GM23338 (cell line): ENCODE data around the gene ZNF260. TPM values are rescaled to one million over a fixed set of nuclear protein-coding genes. Genes with fewer than 3 reads are reported as not detected.

Experiments
- ATAC-seq: fragments of 200-7000 bp; cut with Tn5 transposase; 3 replicates; pipeline ENCODE4 v1.9.1; 2020
- DNase-seq: peaks from one replicate; pipeline ENCODE4 v3.0.0-alpha.2; 2015; ENCODE audit warnings: low spot score
- H2AFZ ChIP-seq: fragments of 200-600 bp; sonication (generic); 2 replicates; pipeline ENCODE4 v1.8.0; 2016; ENCODE audit warnings: antibody characterized with exemption, mild to moderate bottlenecking, moderate library complexity
- H3F3A ChIP-seq: fragments of 200-600 bp; sonication (generic); replicated peaks from 2 replicates; pipeline ENCODE4 v1.8.0; 2017; ENCODE audit warnings: antibody characterized with exemption, mixed run types, low read depth
- H3K27ac ChIP-seq: fragments of 200-600 bp; sonication (generic); 2 replicates; pipeline ENCODE4 v1.6.1; 2016; ENCODE audit warnings: low read depth
- H3K27me3 ChIP-seq: fragments of 200-600 bp; sonication (generic); 2 replicates; pipeline ENCODE4 v1.8.0; 2016; ENCODE audit warnings: mild to moderate bottlenecking, mixed run types, moderate library complexity; ENCODE audit not compliant: insufficient read depth
- H3K36me3 ChIP-seq: fragments of 200-600 bp; sonication (generic); 2 replicates; pipeline ENCODE4 v1.8.0; 2016; ENCODE audit warnings: mild to moderate bottlenecking; ENCODE audit not compliant: insufficient read depth
- H3K4me1 ChIP-seq: fragments of 200-600 bp; sonication (generic); 2 replicates; pipeline ENCODE4 v1.8.0; 2016; ENCODE audit warnings: mild to moderate bottlenecking, moderate library complexity; ENCODE audit not compliant: insufficient read depth
- H3K4me2 ChIP-seq: fragments of 200-600 bp; sonication (generic); 2 replicates; pipeline ENCODE4 v1.7.1; 2017; ENCODE audit warnings: mixed run types
- H3K4me3 ChIP-seq: fragments of 200-600 bp; sonication (generic); 2 replicates; pipeline ENCODE4 v1.6.1; 2016; ENCODE audit warnings: mixed run types
- H3K79me2 ChIP-seq: fragments of 200-600 bp; sonication (generic); replicated peaks from 2 replicates; pipeline ENCODE4 v1.8.0; 2017; ENCODE audit warnings: mild to moderate bottlenecking; ENCODE audit not compliant: insufficient read depth
- H3K9me2 ChIP-seq: fragments of 200-600 bp; sonication (generic); 2 replicates; pipeline ENCODE4 v1.8.0; 2017; ENCODE audit not compliant: insufficient read depth
- H4K20me1 ChIP-seq: fragments of 200-600 bp; sonication (generic); replicated peaks from 2 replicates; pipeline ENCODE4 v1.8.0; 2017; ENCODE audit warnings: mild to moderate bottlenecking; ENCODE audit not compliant: insufficient read depth
- H3K27ac Mint-ChIP-seq: 2 replicates; pipeline ENCODE4 v1.8.0; 2020; ENCODE audit warnings: inconsistent platforms, mild to moderate bottlenecking, moderate library complexity, mixed read lengths
- H3K27me3 Mint-ChIP-seq: 3 replicates; pipeline ENCODE4 v1.8.0; 2022; ENCODE audit warnings: low read depth, mild to moderate bottlenecking, moderate library complexity, mixed read lengths, inconsistent platforms; ENCODE audit not compliant: insufficient read depth, poor library complexity
- H3K36me3 Mint-ChIP-seq: 3 replicates; pipeline ENCODE4 v1.8.0; 2021; ENCODE audit warnings: low read depth, mild to moderate bottlenecking, inconsistent platforms, moderate library complexity, mixed read lengths
- H3K4me1 Mint-ChIP-seq: 3 replicates; pipeline ENCODE4 v1.8.0; 2020; ENCODE audit warnings: mild to moderate bottlenecking, inconsistent platforms, mixed read lengths
- H3K4me3 Mint-ChIP-seq: 3 replicates; pipeline ENCODE4 v1.8.0; 2021; ENCODE audit warnings: moderate library complexity, mild to moderate bottlenecking, inconsistent platforms, mixed read lengths
- H3K9me3 Mint-ChIP-seq: 3 replicates; pipeline ENCODE4 v1.8.0; 2020; ENCODE audit warnings: moderate library complexity, mild to moderate bottlenecking, inconsistent platforms, mixed read lengths
- CREB1 ChIP-seq: fragments of 250-450 bp; sonication (Bioruptor Pico); IDR thresholded peaks from 2 replicates; pipeline ENCODE4 v1.5.0; 2020; ENCODE audit warnings: low read depth, mild to moderate bottlenecking, moderate library complexity
- JUNB ChIP-seq: IDR thresholded peaks from one replicate; pipeline ENCODE4 v1.6.1; 2016; ENCODE audit warnings: antibody characterized with exemption; ENCODE audit not compliant: unreplicated experiment
- NANOG ChIP-seq: IDR thresholded peaks from 2 replicates; pipeline ENCODE4 v1.6.1; 2016; ENCODE audit warnings: antibody characterized with exemption, borderline replicate concordance
- POLR2AphosphoS5 ChIP-seq: IDR thresholded peaks from 2 replicates; pipeline ENCODE4 v1.6.1; 2016; ENCODE audit warnings: antibody characterized with exemption, low read depth
- polyA plus RNA-seq: library from polyadenylated mRNA; unstranded; fragments of >200 nt; fragmentation: Nextera tagmentation; extraction: Ambion mirVana; gene quantifications from 2 replicates; pipeline ENCODE4 v1.2.1, GENCODE V29; 2016
- total RNA-seq: library from RNA; depleted of rRNA; stranded (reverse); fragments of >200 nt; shearing (Covaris generic); gene quantifications from 2 replicates; pipeline ENCODE4 v1.2.3, GENCODE V29; 2014
- TF ChIP-seq, protein P1 (sequence below): IDR thresholded peaks from 2 replicates; pipeline ENCODE4 v1.6.1; 2016; ENCODE audit warnings: antibody characterized with exemption
- TF ChIP-seq, protein P2 (sequence below): IDR thresholded peaks from one replicate; pipeline ENCODE4 v1.6.1; 2018; ENCODE audit warnings: antibody characterized with exemption; ENCODE audit not compliant: unreplicated experiment
- TF ChIP-seq, protein P3 (sequence below): fragments of 250-450 bp; sonication (Bioruptor Pico); IDR thresholded peaks from 2 replicates; pipeline ENCODE4 v1.5.0; 2020; ENCODE audit warnings: mild to moderate bottlenecking, moderate library complexity

Gene ZNF260
- total and polyA plus RNA-seq, 2 experiments from 2014 or later: 26.8 to 35.9 TPM

DNA sequence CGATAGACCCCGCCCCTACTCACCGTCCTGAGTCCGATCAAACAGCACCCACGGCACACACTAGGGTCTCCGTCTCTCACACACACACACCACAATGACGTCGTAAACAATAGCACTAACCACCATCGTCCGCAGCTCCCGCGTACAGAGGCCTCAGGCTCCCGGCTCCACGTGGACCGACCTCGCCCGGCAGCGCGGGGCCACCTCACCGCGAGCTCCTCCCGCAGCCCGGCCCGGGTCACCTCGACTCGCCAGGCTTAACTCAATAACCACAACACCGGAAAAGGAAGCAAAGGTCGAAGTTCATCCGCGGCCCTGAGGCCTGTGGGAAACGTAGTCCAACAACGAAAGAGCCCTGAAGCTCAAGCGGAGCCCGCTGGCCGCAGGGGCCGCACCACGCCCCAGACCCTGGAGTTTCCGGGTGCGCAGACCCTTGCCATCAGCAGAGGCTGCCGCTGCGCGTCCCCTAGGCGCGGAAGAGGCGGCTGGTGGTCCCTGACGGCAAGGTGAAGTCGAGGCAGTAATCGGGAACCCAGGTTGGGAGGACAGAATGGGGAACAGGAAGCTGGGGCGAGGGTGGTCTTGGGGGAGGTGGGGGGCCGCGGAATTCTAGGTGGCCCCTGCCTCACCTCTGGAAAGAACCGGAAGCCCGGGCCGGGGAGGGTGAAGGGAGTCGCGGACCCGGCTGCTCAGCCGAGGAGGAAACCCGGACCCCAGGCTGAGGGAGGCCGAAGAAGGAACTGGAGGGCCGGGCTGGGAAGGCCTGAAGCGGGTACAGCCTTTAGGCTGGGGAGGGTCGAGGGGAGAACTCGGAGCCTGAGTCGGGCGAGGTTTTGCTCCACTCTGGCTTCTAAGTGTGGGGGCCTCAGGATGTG lies 45.2 kb upstream of the ZNF260 start, which contains the start of gene ZNF529:
TSS of gene ZNF529 (minus strand) at position 273 of the 875 bp plus-strand sequence. CDS start 946 bp downstream, outside the sequence.
- Histone ChIP-seq H3K27me3 (no peaks in the 10 kb centered on the region), H3K79me2 (peaks cover 76% of the 10 kb centered on the region), H2AFZ (peak within 1 kb of the TSS; percentile 94), H3K4me3 (peak within 1 kb of the TSS; percentile 99), H3K4me1 (0 out of 2 replicates have a peak, but pooled peaks cover 5% of the 10 kb centered on the region), H3F3A (no peaks in the 10 kb centered on the region), H3K36me3 (peaks cover 19% of the 10 kb centered on the region), H3K4me2 (peak within 1 kb of the TSS; percentile 92), H3K9me2 (no peaks in the 10 kb centered on the region), H3K27ac (peak within 1 kb of the TSS; percentile 85), H4K20me1 (no peaks in the 10 kb centered on the region; the same call in none of the 2 replicates)
- Mint-ChIP-seq H3K9me3 (no peaks in the 10 kb centered on the region; the same call in 2 of the 3 replicates), H3K27ac (peak within 1 kb of the TSS; percentile 97), H3K4me3 (peak within 1 kb of the TSS; percentile 90), H3K27me3 (no peaks in the 10 kb centered on the region), H3K36me3 (peaks cover 44% of the 10 kb centered on the region), H3K4me1 (peaks cover 13% of the 10 kb centered on the region; the same call in 2 of the 3 replicates)
- DNase-seq (peak; percentile 98), ATAC-seq (peak; percentile 98)
- TF ChIP-seq, protein P1, sequence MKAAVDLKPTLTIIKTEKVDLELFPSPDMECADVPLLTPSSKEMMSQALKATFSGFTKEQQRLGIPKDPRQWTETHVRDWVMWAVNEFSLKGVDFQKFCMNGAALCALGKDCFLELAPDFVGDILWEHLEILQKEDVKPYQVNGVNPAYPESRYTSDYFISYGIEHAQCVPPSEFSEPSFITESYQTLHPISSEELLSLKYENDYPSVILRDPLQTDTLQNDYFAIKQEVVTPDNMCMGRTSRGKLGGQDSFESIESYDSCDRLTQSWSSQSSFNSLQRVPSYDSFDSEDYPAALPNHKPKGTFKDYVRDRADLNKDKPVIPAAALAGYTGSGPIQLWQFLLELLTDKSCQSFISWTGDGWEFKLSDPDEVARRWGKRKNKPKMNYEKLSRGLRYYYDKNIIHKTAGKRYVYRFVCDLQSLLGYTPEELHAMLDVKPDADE: peak; percentile 99
- no peak for TF ChIP-seq JUNB
- TF ChIP-seq POLR2AphosphoS5: peak; percentile 97
- TF ChIP-seq NANOG: no peak
- TF ChIP-seq, protein P2, sequence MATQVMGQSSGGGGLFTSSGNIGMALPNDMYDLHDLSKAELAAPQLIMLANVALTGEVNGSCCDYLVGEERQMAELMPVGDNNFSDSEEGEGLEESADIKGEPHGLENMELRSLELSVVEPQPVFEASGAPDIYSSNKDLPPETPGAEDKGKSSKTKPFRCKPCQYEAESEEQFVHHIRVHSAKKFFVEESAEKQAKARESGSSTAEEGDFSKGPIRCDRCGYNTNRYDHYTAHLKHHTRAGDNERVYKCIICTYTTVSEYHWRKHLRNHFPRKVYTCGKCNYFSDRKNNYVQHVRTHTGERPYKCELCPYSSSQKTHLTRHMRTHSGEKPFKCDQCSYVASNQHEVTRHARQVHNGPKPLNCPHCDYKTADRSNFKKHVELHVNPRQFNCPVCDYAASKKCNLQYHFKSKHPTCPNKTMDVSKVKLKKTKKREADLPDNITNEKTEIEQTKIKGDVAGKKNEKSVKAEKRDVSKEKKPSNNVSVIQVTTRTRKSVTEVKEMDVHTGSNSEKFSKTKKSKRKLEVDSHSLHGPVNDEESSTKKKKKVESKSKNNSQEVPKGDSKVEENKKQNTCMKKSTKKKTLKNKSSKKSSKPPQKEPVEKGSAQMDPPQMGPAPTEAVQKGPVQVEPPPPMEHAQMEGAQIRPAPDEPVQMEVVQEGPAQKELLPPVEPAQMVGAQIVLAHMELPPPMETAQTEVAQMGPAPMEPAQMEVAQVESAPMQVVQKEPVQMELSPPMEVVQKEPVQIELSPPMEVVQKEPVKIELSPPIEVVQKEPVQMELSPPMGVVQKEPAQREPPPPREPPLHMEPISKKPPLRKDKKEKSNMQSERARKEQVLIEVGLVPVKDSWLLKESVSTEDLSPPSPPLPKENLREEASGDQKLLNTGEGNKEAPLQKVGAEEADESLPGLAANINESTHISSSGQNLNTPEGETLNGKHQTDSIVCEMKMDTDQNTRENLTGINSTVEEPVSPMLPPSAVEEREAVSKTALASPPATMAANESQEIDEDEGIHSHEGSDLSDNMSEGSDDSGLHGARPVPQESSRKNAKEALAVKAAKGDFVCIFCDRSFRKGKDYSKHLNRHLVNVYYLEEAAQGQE: no peak
- 0 out of 2 replicates have a peak, but pooled peaks have one; percentile 17 for TF ChIP-seq CREB1 (CRISPR knock-in tag)
- TF ChIP-seq, protein P3, sequence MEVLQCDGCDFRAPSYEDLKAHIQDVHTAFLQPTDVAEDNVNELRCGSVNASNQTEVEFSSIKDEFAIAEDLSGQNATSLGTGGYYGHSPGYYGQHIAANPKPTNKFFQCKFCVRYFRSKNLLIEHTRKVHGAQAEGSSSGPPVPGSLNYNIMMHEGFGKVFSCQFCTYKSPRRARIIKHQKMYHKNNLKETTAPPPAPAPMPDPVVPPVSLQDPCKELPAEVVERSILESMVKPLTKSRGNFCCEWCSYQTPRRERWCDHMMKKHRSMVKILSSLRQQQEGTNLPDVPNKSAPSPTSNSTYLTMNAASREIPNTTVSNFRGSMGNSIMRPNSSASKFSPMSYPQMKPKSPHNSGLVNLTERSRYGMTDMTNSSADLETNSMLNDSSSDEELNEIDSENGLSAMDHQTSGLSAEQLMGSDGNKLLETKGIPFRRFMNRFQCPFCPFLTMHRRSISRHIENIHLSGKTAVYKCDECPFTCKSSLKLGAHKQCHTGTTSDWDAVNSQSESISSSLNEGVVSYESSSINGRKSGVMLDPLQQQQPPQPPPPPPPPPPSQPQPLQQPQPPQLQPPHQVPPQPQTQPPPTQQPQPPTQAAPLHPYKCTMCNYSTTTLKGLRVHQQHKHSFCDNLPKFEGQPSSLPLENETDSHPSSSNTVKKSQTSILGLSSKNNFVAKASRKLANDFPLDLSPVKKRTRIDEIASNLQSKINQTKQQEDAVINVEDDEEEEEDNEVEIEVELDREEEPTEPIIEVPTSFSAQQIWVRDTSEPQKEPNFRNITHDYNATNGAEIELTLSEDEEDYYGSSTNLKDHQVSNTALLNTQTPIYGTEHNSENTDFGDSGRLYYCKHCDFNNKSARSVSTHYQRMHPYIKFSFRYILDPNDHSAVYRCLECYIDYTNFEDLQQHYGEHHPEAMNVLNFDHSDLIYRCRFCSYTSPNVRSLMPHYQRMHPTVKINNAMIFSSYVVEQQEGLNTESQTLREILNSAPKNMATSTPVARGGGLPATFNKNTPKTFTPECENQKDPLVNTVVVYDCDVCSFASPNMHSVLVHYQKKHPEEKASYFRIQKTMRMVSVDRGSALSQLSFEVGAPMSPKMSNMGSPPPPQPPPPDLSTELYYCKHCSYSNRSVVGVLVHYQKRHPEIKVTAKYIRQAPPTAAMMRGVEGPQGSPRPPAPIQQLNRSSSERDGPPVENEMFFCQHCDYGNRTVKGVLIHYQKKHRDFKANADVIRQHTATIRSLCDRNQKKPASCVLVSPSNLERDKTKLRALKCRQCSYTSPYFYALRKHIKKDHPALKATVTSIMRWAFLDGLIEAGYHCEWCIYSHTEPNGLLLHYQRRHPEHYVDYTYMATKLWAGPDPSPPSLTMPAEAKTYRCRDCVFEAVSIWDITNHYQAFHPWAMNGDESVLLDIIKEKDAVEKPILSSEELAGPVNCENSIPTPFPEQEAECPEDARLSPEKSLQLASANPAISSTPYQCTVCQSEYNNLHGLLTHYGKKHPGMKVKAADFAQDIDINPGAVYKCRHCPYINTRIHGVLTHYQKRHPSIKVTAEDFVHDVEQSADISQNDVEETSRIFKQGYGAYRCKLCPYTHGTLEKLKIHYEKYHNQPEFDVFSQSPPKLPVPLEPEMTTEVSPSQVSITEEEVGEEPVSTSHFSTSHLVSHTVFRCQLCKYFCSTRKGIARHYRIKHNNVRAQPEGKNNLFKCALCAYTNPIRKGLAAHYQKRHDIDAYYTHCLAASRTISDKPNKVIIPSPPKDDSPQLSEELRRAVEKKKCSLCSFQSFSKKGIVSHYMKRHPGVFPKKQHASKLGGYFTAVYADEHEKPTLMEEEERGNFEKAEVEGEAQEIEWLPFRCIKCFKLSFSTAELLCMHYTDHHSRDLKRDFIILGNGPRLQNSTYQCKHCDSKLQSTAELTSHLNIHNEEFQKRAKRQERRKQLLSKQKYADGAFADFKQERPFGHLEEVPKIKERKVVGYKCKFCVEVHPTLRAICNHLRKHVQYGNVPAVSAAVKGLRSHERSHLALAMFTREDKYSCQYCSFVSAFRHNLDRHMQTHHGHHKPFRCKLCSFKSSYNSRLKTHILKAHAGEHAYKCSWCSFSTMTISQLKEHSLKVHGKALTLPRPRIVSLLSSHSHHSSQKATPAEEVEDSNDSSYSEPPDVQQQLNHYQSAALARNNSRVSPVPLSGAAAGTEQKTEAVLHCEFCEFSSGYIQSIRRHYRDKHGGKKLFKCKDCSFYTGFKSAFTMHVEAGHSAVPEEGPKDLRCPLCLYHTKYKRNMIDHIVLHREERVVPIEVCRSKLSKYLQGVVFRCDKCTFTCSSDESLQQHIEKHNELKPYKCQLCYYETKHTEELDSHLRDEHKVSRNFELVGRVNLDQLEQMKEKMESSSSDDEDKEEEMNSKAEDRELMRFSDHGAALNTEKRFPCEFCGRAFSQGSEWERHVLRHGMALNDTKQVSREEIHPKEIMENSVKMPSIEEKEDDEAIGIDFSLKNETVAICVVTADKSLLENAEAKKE (CRISPR knock-in tag): no peak
